IPS-NIHi11 (cell line): ENCODE results near the gene TMEM183A.
"Not testable (repeated sequence)": the region's sequence is repeated elsewhere in the genome, so short reads cannot be mapped to it uniquely, and the experiment has no call there.

ENCODE experiments used
- DNase-seq: peaks from one replicate; pipeline ENCODE4 v3.0.0; 2012; ENCODE audit warnings: mixed read lengths, low spot score

TMEM183A gene

GRCh38 chr1:203006948-203007871 is at the start of gene TMEM183A:
TSS of gene TMEM183A (plus strand) at chr1:203007374. CDS start at chr1:203007466, 92 bp downstream.
- DNase-seq, result peak; percentile 92

DNA sequence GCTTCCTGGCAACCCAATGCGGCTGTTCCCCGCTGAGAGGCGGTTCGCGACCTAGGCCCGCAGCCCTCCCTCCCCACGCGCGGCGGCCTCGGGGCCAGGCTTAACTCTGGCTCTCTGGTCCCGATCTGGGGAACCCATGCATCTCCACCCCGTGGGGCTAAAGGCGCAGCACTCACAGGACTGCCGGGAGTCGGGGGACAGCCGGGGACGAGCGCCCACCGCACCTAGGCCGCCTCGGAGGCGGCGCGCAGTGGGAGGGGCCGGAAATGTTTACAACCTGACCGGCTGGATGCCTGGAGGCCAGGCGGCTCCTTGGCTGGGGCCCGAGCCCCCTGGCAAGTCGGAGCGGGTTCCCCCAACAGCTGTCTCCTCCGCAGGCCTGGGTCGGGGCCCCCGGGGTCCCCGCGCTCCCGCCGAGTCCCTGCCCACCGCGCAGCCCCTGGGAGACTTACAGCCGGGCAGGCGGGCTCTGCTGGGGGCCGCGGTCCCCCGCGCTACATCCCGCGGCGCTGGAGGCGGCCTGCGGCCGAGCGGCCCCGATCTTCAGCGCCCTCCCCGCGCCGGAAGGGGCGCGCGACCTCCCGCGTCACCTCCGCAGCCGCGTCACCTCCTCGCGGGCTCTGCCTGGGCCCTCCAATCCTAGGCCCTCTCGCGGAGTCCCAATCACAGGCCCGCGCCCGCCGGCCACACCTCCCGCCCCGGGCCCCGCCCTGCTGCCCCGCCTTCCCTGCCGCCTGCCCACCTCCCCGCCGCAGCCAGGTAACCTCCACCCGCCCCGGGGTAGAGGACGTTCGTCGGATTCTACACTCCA is 49.2 kb upstream of the TMEM183A start, which contains the start of gene ADIPOR1:
TSS of gene ADIPOR1 (minus strand) at position 580 of the 811 bp plus-strand sequence. CDS start 7,242 bp downstream, outside the sequence.
- DNase-seq, result peak; percentile 100

DNA sequence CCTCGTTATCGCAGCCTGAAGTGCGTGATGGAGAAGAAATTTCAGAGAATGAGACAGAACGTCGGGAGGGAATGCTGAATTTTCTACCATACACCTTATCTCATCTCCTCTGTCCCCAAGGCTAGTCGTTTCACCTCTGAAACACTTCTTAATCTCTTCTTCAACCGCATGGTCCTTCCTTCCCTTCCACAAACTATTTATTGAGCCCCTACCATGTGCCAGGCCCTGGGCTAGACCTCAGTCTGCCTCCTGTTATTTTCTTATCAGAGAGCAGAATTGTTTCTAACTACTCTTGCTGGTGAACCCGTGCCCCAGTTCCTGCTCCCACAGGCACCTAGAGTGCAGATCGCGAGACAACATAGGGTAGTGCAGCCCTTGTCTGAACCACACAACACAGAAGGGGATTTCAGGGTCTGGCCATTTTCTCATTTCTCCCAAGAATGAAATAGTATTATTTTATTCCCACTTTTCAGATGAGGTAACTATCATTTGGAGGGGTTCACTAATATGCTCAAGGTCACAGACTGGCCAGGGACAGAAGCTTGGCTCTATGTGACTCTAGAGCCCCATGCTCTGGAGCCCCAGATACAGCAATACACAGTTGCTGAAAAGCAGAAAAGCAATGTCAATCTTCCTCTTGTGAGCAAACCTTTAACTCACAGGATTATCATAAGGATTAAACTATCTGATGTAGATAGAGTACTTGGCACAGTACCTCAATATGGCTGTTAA is 48.5 kb upstream of the TMEM183A start:
- no peak for DNase-seq

- no peak for DNase-seq
Measured at GRCh38 chr1:202959276-202959620, 47.9 kb upstream of the TMEM183A start.

GRCh38 chr1:202961220-202961880 is 45.8 kb upstream of the TMEM183A start:
- no peak for DNase-seq

DNA sequence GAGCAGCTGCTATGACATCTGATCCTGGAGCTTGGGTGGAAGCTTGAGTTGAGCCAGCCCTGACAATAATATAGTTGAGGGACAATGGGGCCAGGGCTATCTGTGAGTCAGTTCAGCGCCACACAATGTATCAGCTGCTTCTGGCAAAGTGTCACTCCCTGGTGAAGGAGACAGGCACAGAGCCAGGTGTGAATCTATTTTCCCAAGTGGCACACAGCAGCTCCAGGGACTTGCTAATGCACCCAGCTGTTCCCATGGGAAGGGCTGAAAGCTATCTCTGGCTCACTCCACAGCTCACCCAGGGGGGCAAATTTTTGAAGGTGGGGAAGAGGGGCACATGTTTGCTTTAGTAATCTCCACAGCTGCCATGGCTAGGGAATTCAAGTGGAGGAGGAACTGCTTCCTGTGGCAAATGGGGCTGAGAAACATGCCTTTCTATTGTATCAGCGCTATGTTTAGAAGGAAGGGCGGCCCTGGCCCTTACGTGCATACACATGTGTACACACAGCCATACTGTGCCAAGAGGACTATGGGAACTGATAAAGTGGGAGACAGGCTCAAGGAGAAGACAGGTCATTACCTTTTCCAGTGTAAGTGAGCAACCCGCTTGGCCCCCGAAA is 42.3 kb upstream of the TMEM183A start:
- no peak for DNase-seq

- DNase-seq, result no peak
Measured at GRCh38 chr1:202965422-202965821, 41.8 kb upstream of the TMEM183A start.

DNA sequence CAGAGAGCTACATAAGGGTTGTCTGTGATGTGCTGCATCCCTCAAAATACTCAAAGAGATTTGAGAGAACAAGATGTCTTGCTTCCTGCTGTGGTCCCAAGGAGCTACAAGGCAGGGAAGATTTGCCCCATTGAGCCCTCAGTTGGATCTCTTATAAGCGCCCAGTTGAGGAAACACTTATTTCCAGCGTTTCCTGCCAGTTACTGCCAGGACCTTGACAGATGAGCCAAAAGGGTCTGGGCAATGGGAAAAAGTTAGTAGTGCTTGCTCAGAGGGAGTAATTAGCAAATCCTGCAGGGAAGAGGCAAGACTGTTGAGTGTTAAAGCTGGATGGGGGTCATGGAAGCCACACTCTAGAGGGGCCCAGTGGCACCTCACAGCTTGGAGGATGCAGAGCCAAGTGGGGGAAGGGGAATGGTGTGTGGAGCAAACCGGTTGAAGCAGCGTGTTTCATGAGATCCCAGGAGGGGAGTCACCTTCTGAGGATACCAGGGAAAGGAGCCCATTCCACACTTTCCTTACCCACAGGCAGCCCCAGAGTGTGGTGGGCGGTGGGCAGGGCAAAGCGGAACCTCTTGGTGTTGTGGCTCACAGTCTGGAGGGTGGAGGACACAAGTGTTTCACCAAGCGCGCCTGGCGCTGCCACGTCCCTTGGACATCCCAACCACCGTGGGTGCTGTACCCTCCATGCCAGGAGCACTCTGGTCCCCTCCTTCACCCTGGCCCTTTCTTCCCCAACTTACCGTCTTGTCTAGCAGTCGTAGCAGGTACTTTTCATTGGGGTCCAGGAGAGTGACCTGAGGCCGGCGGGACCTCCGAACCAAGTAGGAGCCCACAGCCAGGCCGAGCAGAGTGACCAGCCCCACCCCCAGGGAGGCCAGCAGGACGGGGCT is 40.9 kb upstream of the TMEM183A start:
- peak; percentile 12 for DNase-seq

- DNase-seq, result no peak
Measured at GRCh38 chr1:202967684-202968281, 39.4 kb upstream of the TMEM183A start.

GRCh38 chr1:202968351-202968750 is 38.8 kb upstream of the TMEM183A start:
- DNase-seq, result no peak

GRCh38 chr1:202968895-202969295 is 38.3 kb upstream of the TMEM183A start:
- peak; percentile 72 for DNase-seq

- no peak for DNase-seq
Measured at GRCh38 chr1:202972046-202972445, 35.1 kb upstream of the TMEM183A start.

DNA sequence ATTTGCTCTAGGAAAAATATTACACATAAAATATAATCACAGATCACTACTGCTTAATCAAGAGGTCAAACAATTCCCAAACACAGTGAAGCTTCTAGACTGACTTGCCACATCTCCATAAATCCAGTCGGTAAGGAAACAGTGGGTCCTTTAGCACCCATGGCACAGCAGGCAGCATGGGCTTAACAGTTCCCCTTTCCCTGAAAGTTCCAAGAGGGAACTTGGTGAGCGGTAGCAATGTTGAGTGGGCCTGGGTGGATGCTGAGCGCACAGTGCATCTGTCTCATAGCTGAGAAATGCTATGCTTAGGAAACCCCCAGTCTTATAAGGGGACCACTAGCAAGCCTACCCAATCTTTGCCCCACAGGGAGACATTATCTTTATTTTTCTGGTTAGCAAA is 32.3 kb upstream of the TMEM183A start:
- no peak for DNase-seq

DNA sequence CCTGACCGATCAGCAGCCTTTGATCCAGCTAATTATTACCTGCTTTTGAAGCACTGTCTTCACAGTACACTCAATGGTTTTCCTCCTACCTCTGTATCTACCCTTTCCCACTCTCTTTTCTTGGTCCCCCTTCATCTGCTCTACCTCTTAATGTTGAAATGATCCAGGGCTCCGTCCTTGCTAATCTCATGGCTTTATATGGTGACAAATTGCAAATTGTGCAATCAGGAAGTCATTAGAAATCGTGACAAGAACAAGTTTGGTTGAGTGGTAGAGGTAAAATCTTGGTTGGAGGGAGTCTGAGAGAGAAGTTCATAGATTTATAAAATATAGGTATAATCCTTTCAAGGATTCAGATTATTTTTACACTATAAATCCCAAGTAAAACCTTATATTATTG is 30.5 kb upstream of the TMEM183A start:
- no peak for DNase-seq

DNA sequence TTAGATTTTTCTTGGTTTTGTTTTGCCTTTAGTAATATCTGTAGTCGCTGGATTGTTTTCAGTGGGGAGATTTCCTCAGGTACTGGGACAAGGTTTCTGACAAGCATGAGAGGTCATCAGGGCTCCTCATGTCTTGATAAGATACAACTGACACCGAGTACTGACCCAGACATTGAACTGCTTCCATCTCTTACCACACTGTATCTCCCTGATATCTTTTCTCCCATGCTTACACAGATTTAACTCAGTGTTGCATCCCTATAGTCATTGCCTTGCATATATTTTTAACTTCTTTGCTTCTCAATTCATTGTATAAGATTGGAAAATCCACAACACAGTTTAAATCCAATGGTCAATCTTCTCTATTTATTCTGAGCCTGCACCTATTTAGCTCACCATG is 27.7 kb upstream of the TMEM183A start:
- no peak for DNase-seq

DNA sequence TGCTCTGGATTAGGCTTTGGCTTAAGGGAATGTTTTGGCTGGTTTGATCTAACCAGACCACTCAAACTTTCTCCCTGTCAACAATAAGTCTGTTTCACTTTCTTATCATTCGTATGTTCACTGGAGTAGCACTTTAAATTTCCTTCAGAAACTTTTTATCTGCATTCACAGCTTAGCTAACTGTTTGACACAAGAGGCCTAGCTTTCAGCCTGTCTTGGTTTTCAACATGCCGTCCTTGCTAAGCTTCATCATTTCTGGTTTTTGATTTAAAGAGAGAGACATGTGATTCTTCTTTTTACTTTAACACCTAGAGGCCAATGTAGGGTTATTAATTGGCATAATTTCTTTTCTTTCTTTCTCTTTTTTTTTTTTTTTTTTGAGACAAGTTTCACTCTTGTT is 25.2 kb upstream of the TMEM183A start:
- no peak for DNase-seq

GRCh38 chr1:202982715-202983430 is 24.3 kb upstream of the TMEM183A start:
- DNase-seq, result no peak

DNA sequence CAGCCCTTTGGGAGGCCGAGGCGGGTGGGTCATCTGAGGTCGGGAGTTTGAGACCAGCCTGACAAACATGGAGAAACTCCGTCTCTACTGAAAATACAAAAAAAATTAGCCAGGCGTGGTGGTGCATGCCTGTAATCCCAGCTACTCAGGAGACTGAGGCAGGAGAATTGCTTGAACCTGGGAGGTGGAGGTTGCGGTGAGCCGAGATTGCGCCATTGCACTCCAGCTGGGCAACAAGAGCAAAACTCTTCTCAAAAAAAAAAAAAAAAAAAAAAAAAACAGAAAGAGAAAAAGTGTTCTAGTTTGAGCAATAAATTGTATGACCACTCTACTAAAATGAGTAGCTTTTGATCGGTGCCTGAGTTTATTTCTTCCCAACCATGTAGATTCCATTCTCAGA is 21.1 kb upstream of the TMEM183A start:
- DNase-seq, result not testable (repeated sequence)

- DNase-seq, result no peak
Measured at GRCh38 chr1:202987255-202987654, 19.9 kb upstream of the TMEM183A start.
